K562 (cell line): Measurements from ENCODE around the gene CTXND1. TPM values are rescaled to one million over a fixed set of nuclear protein-coding genes. Genes with fewer than 3 reads are reported as not detected.

Source experiments
- ASH1L ChIP-seq: fragments of 450-650 bp; IDR thresholded peaks from 2 replicates; pipeline ENCODE4 v1.6.1; 2018; ENCODE audit warnings: borderline replicate concordance, mild to moderate bottlenecking, low read depth; ENCODE audit not compliant: partially characterized antibody
- CCNT2 ChIP-seq: IDR thresholded peaks from 2 replicates; pipeline ENCODE4 v1.6.1; 2011; ENCODE audit warnings: borderline replicate concordance, low read depth, mild to moderate bottlenecking, moderate library complexity, mixed read lengths, low read length; ENCODE audit not compliant: insufficient read length; ENCODE audit errors: extremely low read depth
- EP400 ChIP-seq: fragments of 450-650 bp; IDR thresholded peaks from 2 replicates; pipeline ENCODE4 v1.6.1; 2017; ENCODE audit warnings: antibody characterized with exemption, mild to moderate bottlenecking, moderate library complexity
- PBX2 ChIP-seq, 2 experiments: IDR thresholded peaks in 1 of 2; conservative IDR thresholded peaks in 1 of 2; 2 replicates each; pipeline ENCODE4 v1.6.1; 2016; ENCODE audit warnings: low read depth in 2 of 2, mild to moderate bottlenecking in 1 of 2, missing compliant biosample characterization in 1 of 2, missing genetic modification characterization in 1 of 2, moderate library complexity in 1 of 2
- RBFOX2 ChIP-seq: fragments of 200-400 bp; formaldehyde crosslinking; IDR thresholded peaks from 2 replicates; pipeline ENCODE4 v1.6.1; 2017; ENCODE audit warnings: low read depth, mild to moderate bottlenecking, low read length, moderate library complexity
- SMARCE1 ChIP-seq: fragments of 450-650 bp; IDR thresholded peaks from 2 replicates; pipeline ENCODE4 v1.7.1; 2016; ENCODE audit warnings: mild to moderate bottlenecking
- XRCC5 ChIP-seq: fragments of 200-400 bp; formaldehyde crosslinking; IDR thresholded peaks from 2 replicates; pipeline ENCODE4 v1.6.1; 2017; ENCODE audit warnings: low read depth, mild to moderate bottlenecking, low read length
- polyA plus RNA-seq, 8 experiments: library from polyadenylated mRNA; depleted of rRNA in 4 of 8; stranded (reverse) in 5 of 8; unstranded in 3 of 8; fragments of >200 nt; fragmentation: Nextera tagmentation in 2 of 8; fragmentation: Illumina TruSeq in 1 of 8; extraction: Ambion mirVana in 2 of 8; extraction: Trizol in 1 of 8; gene quantifications; 2 replicates each; pipeline versions ENCODE4 v1.2.1 to v1.2.3, GENCODE V29; 2011 to 2014; ENCODE audit warnings: inconsistent platforms in 1 of 8, missing spikeins in 1 of 8
- total RNA-seq, 7 experiments: library from RNA; depleted of rRNA in 6 of 7; stranded (reverse); fragments of >200 nt in 6 of 7; fragmentation: Illumina TruSeq in 2 of 7; extraction: Trizol in 2 of 7; gene quantifications; 2 replicates each; pipeline versions ENCODE4 v1.2.1 to v1.2.3, GENCODE V29; 2011 to 2021; ENCODE audit warnings: low replicate concordance in 1 of 7
- TF ChIP-seq, protein P1 (sequence below): fragments of 450-650 bp; IDR thresholded peaks from 2 replicates; pipeline ENCODE4 v1.6.1; 2016; ENCODE audit warnings: low read depth
- TF ChIP-seq, protein P2 (sequence below): sonication (generic); IDR thresholded peaks from 2 replicates; pipeline ENCODE4 v1.6.1; 2016
- TF ChIP-seq, protein P3 (sequence below): fragments of 150-350 bp; conservative IDR thresholded peaks from 2 replicates; pipeline ENCODE4 v1.6.1; 2014; ENCODE audit warnings: low read length

CTXND1 gene
- total and polyA plus RNA-seq, 9 of the 15 experiments (the other 6 are each of a cell fraction or from before 2014, with no cell fraction given), result 0.04 TPM; not detected in 7

DNA sequence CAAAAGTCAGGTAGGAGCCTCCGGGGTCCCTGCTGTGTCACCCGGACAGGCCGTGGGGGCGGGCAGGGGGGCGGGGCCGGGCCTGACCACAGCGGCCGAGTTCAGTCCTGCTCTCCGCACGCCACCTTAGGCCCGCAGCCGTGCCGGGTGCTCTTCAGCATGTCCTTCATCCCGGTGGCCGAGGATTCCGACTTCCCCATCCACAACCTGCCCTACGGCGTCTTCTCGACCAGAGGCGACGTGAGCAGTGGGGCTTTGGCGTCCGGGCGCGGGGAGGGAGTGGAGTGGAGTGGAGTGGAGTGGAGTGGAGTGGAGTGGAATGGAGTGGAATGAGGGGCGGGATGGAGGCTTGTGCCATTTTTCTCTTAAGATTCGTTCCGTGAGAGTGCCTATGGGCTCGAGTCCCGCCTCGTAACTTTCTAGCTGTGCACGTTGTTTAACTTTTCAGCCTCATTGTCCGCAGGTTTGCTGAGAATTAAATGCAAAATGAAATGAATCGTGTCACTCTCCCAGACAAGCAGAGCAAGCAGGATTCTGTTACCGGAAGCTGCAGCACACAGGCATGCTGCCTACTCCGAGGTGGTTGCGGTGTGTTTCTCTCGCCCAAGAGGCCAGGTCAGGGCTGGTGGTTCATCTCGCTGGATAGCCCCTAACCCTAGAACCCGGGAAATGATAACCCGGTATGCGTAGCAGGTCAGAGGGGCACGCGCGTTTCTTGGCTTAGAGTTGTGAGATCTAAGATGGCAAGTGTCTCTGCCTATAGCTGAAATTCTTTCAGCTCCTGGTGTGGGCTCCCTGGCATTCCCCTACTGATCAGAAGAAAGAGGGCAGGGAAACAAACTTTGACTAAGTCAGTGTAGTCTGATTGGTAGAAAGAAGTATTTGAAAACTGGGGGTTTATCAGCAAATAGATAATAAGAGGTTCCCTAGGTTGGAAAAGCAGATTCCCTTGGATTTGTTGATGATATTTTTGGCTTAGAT is 98.8 kb downstream of the CTXND1 start, which contains the start of gene FAH (continued):
- TF ChIP-seq, protein P1, sequence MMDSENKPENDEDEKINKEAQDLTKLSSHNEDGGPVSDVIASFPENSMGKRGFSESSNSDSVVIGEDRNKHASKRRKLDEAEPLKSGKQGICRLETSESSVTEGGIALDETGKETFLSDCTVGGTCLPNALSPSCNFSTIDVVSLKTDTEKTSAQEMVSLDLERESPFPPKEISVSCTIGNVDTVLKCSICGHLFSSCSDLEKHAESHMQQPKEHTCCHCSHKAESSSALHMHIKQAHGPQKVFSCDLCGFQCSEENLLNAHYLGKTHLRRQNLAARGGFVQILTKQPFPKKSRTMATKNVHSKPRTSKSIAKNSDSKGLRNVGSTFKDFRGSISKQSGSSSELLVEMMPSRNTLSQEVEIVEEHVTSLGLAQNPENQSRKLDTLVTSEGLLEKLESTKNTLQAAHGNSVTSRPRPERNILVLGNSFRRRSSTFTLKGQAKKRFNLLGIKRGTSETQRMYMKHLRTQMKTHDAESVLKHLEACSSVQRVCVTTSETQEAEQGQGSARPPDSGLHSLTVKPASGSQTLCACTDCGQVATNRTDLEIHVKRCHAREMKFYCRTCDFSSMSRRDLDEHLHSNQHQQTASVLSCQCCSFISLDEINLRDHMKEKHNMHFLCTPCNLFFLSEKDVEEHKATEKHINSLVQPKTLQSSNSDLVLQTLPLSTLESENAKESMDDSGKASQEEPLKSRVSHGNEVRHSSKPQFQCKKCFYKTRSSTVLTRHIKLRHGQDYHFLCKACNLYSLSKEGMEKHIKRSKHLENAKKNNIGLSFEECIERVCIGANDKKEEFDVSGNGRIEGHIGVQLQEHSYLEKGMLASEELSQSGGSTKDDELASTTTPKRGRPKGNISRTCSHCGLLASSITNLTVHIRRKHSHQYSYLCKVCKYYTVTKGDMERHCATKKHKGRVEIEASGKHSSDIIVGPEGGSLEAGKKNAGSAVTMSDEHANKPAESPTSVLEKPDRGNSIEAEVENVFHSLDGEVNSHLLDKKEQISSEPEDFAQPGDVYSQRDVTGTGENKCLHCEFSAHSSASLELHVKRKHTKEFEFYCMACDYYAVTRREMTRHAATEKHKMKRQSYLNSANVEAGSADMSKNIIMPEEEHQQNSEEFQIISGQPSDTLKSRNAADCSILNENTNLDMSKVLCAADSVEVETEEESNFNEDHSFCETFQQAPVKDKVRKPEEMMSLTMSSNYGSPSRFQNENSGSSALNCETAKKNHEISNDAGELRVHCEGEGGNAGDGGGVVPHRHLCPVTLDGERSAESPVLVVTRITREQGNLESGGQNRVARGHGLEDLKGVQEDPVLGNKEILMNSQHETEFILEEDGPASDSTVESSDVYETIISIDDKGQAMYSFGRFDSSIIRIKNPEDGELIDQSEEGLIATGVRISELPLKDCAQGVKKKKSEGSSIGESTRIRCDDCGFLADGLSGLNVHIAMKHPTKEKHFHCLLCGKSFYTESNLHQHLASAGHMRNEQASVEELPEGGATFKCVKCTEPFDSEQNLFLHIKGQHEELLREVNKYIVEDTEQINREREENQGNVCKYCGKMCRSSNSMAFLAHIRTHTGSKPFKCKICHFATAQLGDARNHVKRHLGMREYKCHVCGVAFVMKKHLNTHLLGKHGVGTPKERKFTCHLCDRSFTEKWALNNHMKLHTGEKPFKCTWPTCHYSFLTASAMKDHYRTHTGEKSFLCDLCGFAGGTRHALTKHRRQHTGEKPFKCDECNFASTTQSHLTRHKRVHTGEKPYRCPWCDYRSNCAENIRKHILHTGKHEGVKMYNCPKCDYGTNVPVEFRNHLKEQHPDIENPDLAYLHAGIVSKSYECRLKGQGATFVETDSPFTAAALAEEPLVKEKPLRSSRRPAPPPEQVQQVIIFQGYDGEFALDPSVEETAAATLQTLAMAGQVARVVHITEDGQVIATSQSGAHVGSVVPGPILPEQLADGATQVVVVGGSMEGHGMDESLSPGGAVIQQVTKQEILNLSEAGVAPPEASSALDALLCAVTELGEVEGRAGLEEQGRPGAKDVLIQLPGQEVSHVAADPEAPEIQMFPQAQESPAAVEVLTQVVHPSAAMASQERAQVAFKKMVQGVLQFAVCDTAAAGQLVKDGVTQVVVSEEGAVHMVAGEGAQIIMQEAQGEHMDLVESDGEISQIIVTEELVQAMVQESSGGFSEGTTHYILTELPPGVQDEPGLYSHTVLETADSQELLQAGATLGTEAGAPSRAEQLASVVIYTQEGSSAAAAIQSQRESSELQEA, result no peak
- no peak for TF ChIP-seq ASH1L
- TF ChIP-seq CCNT2, result no peak
- TF ChIP-seq, protein P2, sequence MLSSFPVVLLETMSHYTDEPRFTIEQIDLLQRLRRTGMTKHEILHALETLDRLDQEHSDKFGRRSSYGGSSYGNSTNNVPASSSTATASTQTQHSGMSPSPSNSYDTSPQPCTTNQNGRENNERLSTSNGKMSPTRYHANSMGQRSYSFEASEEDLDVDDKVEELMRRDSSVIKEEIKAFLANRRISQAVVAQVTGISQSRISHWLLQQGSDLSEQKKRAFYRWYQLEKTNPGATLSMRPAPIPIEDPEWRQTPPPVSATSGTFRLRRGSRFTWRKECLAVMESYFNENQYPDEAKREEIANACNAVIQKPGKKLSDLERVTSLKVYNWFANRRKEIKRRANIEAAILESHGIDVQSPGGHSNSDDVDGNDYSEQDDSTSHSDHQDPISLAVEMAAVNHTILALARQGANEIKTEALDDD, result no peak
- no peak for TF ChIP-seq PBX2 (CRISPR knock-in tag; IDR thresholded peaks at IDR 0.05; ENCODE audit: low read depth)
- no peak for TF ChIP-seq PBX2 (tag; conservative IDR thresholded peaks at IDR 0.05; ENCODE audit: low read depth)
- TF ChIP-seq, protein P3, sequence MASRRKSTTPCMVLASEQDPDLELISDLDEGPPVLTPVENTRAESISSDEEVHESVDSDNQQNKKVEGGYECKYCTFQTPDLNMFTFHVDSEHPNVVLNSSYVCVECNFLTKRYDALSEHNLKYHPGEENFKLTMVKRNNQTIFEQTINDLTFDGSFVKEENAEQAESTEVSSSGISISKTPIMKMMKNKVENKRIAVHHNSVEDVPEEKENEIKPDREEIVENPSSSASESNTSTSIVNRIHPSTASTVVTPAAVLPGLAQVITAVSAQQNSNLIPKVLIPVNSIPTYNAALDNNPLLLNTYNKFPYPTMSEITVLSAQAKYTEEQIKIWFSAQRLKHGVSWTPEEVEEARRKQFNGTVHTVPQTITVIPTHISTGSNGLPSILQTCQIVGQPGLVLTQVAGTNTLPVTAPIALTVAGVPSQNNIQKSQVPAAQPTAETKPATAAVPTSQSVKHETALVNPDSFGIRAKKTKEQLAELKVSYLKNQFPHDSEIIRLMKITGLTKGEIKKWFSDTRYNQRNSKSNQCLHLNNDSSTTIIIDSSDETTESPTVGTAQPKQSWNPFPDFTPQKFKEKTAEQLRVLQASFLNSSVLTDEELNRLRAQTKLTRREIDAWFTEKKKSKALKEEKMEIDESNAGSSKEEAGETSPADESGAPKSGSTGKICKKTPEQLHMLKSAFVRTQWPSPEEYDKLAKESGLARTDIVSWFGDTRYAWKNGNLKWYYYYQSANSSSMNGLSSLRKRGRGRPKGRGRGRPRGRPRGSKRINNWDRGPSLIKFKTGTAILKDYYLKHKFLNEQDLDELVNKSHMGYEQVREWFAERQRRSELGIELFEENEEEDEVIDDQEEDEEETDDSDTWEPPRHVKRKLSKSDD, result no peak
- TF ChIP-seq XRCC5, result no peak; the same call in 1 of the 2 replicates
- 0 out of 2 replicates have a peak, but pooled peaks have one; percentile 27 for TF ChIP-seq SMARCE1
- peak; percentile 48; the same call in 1 of the 2 replicates for TF ChIP-seq EP400
- peak; percentile 74 for TF ChIP-seq RBFOX2
